ENCODE measurements around the gene PHF14.
"Not testable (repeated sequence)": the region's sequence is repeated elsewhere in the genome, so short reads cannot be mapped to it uniquely, and the experiment has no call there.

Gene PHF14

DNA sequence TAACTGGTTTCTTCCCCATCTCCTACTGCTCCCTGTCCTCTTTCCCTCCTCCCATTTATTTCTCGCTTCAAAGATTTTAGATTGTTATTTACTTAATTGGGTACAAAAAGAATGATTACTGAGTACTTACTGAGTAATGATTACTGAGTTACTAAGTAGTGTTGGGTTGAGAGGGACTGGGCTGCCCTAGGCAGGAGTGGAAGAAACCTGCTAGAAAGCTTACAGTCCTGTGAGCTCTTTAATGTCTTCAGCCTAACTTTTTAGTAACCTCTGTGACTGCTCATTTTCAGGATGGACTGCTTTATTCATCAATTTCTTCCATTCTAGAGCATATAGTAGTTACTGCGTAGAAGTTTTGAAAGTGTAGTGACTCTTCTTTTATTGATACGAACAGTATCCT lies 7.6 kb downstream of the PHF14 start:
- no peak for DNase-seq

GRCh38 chr7:10990748-10991147 lies 17.1 kb downstream of the PHF14 start:
- DNase-seq: not testable (repeated sequence)

DNA sequence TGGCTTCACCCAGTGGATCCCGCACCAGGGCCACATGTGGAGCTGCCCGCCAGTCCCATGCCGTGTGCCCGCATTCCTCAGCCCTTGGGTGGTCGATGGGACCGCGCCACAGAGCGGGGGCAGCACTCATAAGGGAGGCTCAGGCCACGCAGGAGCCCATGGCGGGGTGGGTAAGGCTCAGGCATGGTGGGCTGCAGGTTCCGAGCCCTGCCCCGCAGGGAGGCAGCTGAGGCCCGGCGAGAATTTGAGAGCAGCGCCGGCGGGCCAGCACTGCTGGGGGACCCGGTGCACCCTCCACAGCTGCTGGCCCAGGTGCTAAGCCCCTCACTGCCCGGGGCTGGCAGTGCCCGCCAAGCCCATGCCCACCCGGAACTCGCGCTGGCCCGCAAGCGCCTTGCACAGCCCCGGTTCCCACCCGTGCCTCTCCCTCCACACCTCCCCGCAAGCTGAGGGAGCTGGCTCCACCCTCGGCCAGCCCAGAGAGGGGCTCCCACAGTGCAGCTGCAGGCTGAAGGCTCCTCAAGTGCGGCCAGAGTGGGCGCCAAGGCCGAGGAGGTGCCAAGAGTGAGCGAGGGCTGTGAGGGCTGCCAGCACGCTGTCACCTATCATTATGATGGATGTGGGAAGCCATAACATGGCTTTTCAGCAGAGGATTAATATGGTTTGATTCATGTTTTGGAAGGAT lies 22.0 kb downstream of the PHF14 start:
- DNase-seq: not testable (repeated sequence)

DNA sequence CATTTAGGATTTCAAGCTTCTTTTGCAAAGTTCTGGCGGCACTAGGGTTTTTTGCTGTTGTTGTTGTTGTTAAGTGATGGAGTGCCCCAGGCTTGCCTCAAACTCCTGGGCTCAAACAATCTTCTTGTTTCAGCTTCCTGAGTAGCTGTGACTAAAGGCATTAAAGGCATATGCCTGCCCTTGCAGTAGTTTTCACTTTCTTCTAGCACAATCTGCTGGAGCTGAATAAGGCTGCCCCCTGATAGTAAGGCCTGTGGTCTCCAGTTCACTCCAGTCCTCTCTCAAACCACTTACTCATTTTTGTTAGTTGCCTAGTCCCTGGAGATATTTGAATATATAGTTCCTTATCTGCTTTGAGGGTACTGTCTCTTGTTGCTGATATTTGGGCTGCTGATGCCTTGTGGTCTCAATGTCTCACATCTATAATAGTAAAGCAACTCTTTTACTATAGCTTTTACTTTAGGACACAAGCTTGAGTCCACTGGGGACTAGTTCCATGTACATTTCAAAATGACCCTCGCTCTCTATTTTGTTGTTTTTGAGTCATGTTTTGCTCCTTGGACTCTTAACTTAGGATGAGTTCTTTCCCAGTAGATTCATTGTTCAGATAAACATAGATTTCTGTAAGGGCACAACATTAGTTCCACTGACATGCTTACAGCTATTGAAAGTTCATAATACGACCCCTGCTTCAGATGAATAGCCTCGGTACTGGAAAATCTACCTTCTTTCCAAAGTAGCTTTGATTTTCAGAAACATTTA lies 25.5 kb downstream of the PHF14 start:
- DNase-seq: no peak

DNA sequence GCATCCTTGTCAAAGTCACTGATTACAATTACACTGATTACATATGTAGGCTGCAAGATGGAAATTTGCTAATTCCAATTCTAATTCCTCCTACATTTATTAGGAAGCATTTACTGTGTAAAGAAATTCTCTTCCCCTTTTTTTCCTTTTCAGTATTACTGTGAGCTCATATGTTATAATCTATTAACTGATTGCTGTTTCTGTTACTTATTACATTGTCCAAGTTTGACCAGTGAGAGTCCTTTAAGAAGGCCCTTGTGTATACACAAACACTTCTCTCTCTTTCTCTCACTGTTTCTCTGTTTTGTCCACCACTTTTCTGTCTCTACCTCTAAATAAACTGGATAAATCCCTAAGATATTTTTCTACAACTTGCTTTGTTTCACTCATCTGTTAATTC lies 31.5 kb downstream of the PHF14 start:
- DNase-seq: no peak

DNA sequence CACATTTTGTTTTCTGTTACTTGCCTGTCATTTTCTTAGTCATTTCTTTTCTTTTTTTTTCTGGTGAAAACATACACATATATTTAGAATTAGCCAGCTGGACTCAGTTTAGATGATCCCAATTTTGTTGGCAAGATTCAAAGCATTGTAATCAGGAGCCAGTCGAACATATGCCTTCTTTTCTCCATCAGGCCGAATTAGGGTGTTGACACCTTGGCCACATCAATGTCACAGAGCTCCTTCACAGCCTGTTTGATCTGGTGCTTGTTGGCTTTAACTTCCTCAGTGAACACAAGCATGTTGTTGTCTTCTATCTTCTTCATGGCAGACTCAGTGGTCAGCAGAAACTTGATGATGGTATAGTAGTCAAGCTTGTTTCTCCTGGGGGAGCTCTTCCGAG lies 32.6 kb downstream of the PHF14 start:
- no peak for DNase-seq

GRCh38 chr7:11009631-11010030 lies 36.0 kb downstream of the PHF14 start:
- no peak for DNase-seq

- no peak for DNase-seq
These were observed 47.8 kb downstream of the PHF14 start for GRCh38 chr7:11021468-11021867.

DNA sequence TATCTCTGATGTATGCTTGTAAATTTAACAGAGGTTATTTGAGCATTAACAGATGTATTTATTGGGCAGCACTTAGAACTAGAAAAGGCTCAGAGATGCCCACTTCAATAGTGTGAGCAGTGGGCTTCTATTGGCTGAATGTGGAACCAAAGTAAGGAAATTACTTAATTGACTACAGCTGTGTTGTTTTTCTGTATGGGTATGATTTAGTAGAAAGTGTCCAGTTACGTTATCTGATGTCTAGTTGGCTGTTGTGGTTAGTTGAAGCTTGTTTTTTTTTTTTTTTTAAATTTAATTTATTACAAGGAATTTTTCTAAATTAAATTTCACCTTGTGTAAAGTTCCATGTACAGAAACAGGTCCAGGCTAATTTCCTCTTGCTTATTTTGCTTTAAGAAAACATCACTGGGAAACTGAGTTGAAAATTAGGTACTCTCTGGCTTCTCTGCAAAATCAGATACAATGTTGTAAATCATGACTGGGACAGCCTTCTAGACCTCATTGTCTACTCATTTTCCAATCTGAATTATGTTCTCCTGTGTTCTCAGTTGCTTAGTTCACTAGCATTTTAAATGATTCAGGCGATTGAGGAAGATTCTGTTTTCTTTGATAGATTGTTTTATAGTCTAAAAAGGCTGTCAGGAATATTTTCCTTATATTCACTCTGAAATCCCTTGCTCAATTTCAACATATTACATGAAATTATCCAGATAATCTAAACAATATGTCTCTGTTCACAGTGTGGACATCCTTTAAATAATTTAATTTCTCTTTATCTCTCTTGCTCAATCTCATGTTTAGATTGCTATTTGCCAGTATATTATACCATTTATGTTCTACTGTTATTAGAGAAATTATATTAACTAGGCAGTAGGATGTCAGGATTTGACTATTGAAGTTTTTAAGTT lies 53.0 kb downstream of the PHF14 start:
- DNase-seq: no peak

DNA sequence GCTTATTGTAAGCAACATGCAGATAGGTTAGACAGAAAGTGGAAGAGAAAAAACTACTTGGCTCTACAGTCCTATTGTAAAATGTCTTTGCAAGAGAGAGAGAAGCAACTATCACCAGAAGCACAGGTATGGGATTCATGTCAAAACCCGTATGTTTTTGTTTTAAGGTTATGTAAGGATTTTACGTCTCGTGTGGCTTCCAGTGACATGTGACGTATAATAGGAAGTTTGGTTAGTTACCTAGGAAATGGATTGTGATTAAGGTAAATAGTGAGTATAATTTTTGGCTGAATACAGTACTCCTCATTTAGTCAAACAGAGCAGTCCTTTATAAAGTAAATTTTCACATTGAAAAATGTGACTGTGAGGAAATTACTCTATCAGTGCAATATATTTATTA lies 62.0 kb downstream of the PHF14 start:
- no peak for DNase-seq

DNA sequence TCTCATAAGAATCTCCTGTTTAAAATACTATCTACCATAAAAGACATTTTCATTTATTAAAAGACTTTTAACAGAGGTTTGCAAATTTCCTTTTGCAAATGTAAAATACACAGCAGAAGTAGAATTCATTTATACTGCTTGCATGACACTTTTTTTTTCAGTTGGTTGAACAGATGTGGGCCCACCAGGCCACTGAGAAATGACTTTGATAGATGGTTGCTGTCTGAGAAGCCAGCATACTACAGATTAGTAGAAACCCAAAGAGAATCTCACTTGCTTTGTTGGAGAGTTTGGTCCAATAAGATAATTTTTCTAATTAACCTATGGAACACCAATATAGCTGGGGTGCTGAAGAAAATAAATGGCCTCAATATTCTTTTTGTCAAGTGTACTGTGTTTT lies 66.3 kb downstream of the PHF14 start:
- DNase-seq: no peak

GRCh38 chr7:11054033-11054432 lies 80.4 kb downstream of the PHF14 start:
- DNase-seq: no peak

DNA sequence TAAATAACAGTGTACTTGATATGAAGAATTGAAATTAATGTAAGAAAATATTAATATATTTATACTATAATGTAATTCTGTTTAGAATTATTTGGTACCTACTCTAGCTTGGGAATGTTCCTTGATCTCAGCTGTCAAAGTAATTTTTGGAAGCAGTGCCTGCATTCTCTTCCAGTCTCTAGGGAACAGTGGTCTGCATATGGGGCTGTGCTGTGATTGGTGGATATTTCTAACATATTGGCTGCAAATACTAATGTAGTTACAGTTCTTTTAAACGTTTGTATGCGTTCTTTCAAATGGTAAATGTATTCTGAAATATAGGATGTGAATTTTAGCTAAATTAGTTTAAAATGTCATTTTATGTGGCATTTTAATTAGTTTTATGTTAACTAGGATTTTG lies 87.2 kb downstream of the PHF14 start:
- no peak for DNase-seq

DNA sequence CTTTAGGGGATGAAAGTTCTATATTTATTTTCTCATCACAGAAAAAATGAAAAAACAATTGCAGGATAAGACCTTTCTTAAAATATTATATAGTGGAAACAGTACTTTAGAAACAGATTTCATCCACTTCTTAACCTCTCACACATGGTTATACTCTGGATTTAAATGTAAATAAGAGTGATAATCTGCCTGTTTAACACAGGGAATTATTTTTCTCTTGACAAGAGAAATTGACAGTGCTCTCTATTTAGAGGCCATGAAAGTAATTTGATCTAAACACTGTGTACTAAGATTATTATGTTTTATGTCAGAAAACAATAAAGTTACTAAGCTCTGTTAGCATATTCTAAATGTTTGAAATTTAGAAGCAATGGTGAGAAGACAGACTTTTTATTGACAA lies 88.4 kb downstream of the PHF14 start:
- DNase-seq: no peak

DNA sequence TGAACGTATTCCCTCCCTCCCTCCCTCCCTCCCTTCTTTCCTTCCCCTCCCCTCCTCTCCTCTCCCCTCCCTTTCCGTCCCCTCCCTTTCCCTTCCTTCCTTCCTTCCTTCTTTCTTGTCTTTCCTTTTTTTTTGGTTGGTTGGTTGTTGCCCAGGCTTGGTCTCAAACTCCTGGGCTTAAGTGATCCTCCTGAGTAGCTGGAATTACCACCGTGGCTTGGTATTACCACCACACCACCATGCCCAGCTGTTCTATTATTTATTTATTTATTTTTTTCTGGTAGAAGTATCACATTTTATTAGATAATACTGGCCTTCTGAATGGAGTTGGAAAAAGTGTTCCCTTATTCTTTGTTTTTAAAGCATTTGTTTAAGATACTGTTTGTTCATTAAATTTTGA lies 95.9 kb downstream of the PHF14 start:
- DNase-seq: no peak

DNA sequence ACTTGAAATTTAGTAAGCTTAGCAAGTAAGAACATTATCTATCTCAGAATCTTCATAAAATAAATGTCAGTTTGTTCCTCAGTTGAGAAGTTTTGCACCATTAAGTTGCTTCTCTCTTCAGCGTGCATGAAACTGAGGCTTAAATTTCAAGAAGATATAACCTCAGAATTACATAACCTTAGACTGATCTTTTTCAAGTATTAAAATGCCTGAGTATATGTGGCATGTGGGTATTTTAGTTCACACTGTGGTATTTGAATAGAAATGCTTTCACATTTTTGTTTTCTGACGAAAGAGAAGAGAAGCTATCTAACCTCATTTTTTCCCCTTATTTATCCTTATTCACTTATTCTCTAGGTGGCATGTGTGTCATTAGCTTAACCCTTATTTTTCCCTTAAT lies 104.1 kb downstream of the PHF14 start:
- no peak for DNase-seq

DNA sequence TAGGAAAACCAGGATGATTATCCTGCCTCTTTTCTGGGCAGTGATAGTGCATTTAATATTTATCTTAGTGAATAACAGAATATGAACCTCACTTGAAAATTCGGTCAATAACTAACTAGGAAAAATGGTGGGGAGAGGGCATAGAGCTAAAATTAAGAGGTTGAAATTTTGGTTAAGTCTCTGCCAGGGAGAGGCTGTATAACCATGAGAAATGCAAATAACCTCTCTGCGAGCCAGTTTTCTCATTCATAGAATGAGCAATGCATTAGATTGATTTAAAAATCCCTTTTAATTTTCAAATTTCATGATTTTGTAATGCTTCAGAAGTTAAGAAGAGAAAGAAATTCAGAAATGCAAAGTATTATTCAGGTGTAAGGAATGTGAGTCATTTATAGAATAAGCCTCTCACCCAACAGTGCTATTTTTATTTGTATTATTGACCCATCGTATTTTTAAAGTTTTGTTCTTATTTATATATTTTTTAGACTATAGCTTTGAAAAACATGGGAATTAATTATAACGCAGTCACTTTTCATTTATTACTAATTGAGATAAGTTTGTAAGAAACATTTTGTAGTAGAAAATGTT lies 104.7 kb downstream of the PHF14 start:
- DNase-seq: no peak

DNA sequence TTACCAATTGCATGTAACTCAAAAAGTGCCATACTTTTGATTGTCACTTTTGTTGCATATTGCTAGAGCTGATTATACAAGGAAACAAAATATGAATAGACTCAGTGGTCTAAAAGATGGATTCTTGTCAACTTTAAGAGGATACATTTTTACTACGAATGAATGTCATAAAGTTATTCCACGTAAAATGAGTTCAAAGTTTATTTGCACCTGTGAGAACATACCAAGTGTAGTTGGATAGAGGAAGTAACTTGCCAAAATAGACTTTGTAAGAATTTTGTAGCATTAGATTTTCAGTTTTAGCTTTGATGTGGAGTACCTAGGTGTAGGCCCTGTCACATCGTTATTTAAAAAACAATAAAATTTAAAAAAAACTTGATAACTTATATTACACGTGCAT lies 106.2 kb downstream of the PHF14 start:
- no peak for DNase-seq

- DNase-seq: no peak
These were observed 108.4 kb downstream of the PHF14 start for GRCh38 chr7:11082121-11082520.

GRCh38 chr7:11082552-11083213 lies 109.0 kb downstream of the PHF14 start:
- DNase-seq: no peak

DNA sequence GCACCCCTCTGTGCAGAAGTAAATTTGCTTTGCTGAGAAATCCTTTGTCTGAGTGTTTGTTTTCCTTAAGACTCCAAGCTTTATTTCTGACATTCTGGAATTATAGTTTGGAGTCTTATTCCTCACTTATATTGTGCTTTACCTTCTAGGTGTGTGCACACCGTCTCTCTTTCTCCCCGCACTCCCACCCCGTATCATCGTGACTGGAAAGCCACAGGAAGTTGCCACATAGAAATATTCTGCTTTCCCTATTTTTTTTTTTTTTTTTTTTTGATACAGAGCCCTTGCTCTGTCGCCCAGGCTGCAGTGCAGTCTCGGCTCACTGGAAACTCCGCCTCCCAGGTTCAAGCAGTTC lies 109.5 kb downstream of the PHF14 start:
- DNase-seq: no peak

GRCh38 chr7:11104578-11104977 lies 130.9 kb downstream of the PHF14 start:
- no peak for DNase-seq

DNA sequence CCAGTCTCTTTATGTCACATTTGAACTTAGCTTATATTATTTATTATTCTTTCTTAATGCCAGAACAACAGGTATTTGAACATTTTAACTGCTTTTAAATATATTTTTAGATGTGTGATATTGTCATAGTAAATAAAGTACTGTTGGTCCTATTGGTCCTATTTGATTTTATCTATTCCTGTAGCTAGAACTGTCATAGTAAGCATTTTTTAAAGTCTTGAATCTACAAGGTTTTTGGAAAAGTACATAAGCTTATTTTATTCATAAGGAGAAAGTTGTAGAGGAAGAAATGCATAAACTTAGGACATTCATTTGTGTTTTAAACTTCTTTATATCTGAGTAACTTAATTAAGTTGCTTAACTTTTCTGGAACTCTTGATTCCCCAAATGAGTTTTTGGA lies 136.0 kb downstream of the PHF14 start:
- DNase-seq: no peak
